Testis (tissue), 3 donors: ENCODE results near the gene TCERG1L. TPM values are rescaled to one million over a fixed set of nuclear protein-coding genes. Genes with fewer than 3 reads are reported as not detected.

ENCODE experiments used
- DNase-seq: peaks from one replicate; pipeline ENCODE4 v3.0.0-alpha.2; 2019
- H3K27ac ChIP-seq, 2 donors: fragments of 200-600 bp; sonication (generic); one replicate each; pipeline ENCODE4 v1.5.1; 2019
- H3K27me3 ChIP-seq: fragments of 200-600 bp; sonication (generic); one replicate; pipeline ENCODE4 v1.5.1; 2019
- H3K36me3 ChIP-seq: fragments of 200-600 bp; sonication (generic); one replicate; pipeline ENCODE4 v1.5.1; 2017; ENCODE audit warnings: low read depth; ENCODE audit errors: missing control alignments
- H3K4me1 ChIP-seq: fragments of 200-600 bp; sonication (generic); one replicate; pipeline ENCODE4 v1.5.1; 2019
- H3K4me3 ChIP-seq, 2 donors: fragments of 200-600 bp; sonication (generic); one replicate each; pipeline ENCODE4 v1.5.1; 2017 to 2019
- H3K9me3 ChIP-seq: fragments of 200-600 bp; sonication (generic); one replicate; pipeline ENCODE4 v1.5.1; 2017
- POLR2A ChIP-seq: fragments of 450-650 bp; IDR thresholded peaks from one replicate; pipeline ENCODE4 v1.6.1; 2017; ENCODE audit warnings: antibody characterized with exemption, mild to moderate bottlenecking, moderate library complexity
- WGBS, 2 donors: methylation state at CpG; one replicate each; pipeline ENCODE4 v1.1.5; 2018; 5-methylcytosine and 5-hydroxymethylcytosine counted together
- intact Hi-C: fragments of 100-400 bp; cut with DNase I; formaldehyde crosslinking; loops from one replicate; pipeline ENCODE4 v1.15.1; 2023; ENCODE audit warnings: low total_unique reads
- polyA plus RNA-seq: library from polyadenylated mRNA; stranded (reverse); fragments of 350-450 nt; fragmentation: Illumina TruSeq; extraction: RNeasy Lipid Tissue Mini Kit (QIAGEN cat#74804); gene quantifications from one replicate; pipeline ENCODE4 v1.2.3, GENCODE V29; 2014; ENCODE audit warnings: low read depth, low replicate concordance; ENCODE audit not compliant: insufficient read depth
- total RNA-seq, 2 donors: library from RNA; depleted of rRNA; stranded (reverse); fragments of >200 nt; gene quantifications; one replicate each; pipeline ENCODE4 v1.2.3, GENCODE V29; 2016
- TF ChIP-seq, protein P1 (sequence below), 3 experiments: fragments of 450-650 bp in 2 of 3; fragments of 200-600 bp in 1 of 3; sonication (generic) in 1 of 3; IDR thresholded peaks; one replicate each; pipeline ENCODE4 v1.5.1; 2016 to 2019; ENCODE audit warnings: antibody characterized with exemption in 3 of 3, mild to moderate bottlenecking in 2 of 3, moderate library complexity in 1 of 3

The TCERG1L gene
- total and polyA plus RNA-seq, 3 donors from 2014 or later, result 3.0 to 8.3 (median 7.7) TPM

DNA sequence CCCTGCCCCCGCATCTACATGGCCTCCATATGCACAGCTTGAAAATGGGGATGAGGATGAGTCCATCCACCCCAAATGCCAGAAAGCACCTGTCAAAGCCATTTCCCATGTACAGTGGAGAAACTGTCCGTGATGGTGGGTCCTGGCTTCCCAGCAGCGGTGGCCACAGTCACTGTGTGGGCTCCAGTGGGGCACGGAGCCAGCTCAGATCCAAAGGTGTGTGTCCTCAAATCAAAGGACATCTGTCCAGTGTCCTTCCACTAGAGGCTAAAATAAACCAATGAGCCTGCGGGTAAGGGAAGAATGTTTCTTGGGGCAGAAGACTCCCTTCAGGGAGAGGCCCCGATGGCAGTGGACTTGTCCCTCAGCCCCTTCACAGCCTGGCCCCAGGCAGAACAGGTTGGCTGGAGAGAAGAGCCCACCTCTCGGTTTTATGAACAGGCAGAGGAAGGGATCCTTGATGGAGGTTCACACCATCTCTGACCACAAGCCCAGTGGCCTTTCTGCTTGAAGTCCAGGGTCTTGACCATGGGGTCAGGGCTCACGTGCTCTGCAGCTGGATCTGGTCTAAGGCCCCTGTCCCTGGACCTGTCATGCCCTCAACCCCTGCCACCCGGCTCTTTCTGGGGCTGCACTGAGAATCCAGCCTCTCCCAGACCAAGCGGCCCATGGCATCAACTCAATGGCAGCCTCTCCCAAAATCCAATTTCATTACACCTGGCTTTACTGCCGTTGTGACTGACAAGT lies 106.9 kb downstream of the TCERG1L start:
- TF ChIP-seq POLR2A, result no peak
- TF ChIP-seq, protein P1, sequence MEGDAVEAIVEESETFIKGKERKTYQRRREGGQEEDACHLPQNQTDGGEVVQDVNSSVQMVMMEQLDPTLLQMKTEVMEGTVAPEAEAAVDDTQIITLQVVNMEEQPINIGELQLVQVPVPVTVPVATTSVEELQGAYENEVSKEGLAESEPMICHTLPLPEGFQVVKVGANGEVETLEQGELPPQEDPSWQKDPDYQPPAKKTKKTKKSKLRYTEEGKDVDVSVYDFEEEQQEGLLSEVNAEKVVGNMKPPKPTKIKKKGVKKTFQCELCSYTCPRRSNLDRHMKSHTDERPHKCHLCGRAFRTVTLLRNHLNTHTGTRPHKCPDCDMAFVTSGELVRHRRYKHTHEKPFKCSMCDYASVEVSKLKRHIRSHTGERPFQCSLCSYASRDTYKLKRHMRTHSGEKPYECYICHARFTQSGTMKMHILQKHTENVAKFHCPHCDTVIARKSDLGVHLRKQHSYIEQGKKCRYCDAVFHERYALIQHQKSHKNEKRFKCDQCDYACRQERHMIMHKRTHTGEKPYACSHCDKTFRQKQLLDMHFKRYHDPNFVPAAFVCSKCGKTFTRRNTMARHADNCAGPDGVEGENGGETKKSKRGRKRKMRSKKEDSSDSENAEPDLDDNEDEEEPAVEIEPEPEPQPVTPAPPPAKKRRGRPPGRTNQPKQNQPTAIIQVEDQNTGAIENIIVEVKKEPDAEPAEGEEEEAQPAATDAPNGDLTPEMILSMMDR (IDR thresholded peaks at IDR 0.05), result no peak
- H3K27me3 ChIP-seq, result no peaks in the 10 kb centered on the region
- no peaks in the 10 kb centered on the region for H3K36me3 ChIP-seq
- 87 to 94% methylated on average over 9 to 11 of the region's 11 CpGs for WGBS, 2 donors
- DNase-seq, result peak; percentile 6
- H3K27ac ChIP-seq, result no peak overlapping the region
- no peaks in the 10 kb centered on the region for H3K9me3 ChIP-seq
- no peak overlapping the region for H3K4me3 ChIP-seq
- intact Hi-C loops, result no loop called here
- H3K4me1 ChIP-seq, result no peaks in the 10 kb centered on the region

- peak; percentile 10 for DNase-seq
- no peaks in the 10 kb centered on the region for H3K27me3 ChIP-seq
- H3K36me3 ChIP-seq, result no peaks in the 10 kb centered on the region
- H3K9me3 ChIP-seq, result no peaks in the 10 kb centered on the region
- no peak for TF ChIP-seq POLR2A
- TF ChIP-seq, protein P1 (IDR thresholded peaks at IDR 0.05), result no peak
- no peaks in the 10 kb centered on the region for H3K4me1 ChIP-seq
- no peak overlapping the region for H3K27ac ChIP-seq
- 84 to 88% methylated on average over 22 of the region's 22 CpGs for WGBS, 2 donors
- H3K4me3 ChIP-seq, result no peak overlapping the region
- intact Hi-C loops, result no loop called here
Observed at GRCh38 chr10:131203456-131204357, 107.8 kb downstream of the TCERG1L start.

GRCh38 chr10:131202990-131203389 lies 108.5 kb downstream of the TCERG1L start:
- no peak overlapping the region for H3K27ac ChIP-seq
- no peaks in the 10 kb centered on the region for H3K36me3 ChIP-seq
- DNase-seq, result no peak
- TF ChIP-seq, protein P1 (IDR thresholded peaks at IDR 0.05), result no peak
- no peak for TF ChIP-seq POLR2A
- H3K27me3 ChIP-seq, result no peaks in the 10 kb centered on the region
- H3K9me3 ChIP-seq, result no peaks in the 10 kb centered on the region
- intact Hi-C loops, result no loop called here
- H3K4me1 ChIP-seq, result no peaks in the 10 kb centered on the region
- WGBS, 2 donors, result 80 to 84% methylated on average over 11 of the region's 11 CpGs
- H3K4me3 ChIP-seq, result no peak overlapping the region

- TF ChIP-seq POLR2A, result no peak
- TF ChIP-seq, protein P1 (IDR thresholded peaks at IDR 0.05), result no peak
- Histone ChIP-seq H3K36me3 (no peaks in the 10 kb centered on the region), H3K27ac (no peak overlapping the region), H3K27me3 (no peaks in the 10 kb centered on the region), H3K4me1 (no peaks in the 10 kb centered on the region), H3K4me3 (no peak overlapping the region), H3K9me3 (no peaks in the 10 kb centered on the region)
- WGBS, 2 donors, result 93 to 95% methylated on average over 33 of the region's 33 CpGs
- no peak for DNase-seq
- intact Hi-C loops, result no loop called here
Observed at GRCh38 chr10:131201741-131202515, 109.6 kb downstream of the TCERG1L start.
